ENCODE measurements around the gene C17orf50.
A peak's percentile ranks its signal among the peaks of the same experiment; 100 is the strongest.

Gene C17orf50

GRCh38 chr17:35757243-35757642 lies 3.4 kb upstream of the C17orf50 start:
- no peak for DNase-seq

GRCh38 chr17:35761601-35762000 lies 914 bp downstream of the C17orf50 start:
- no peak for DNase-seq

GRCh38 chr17:35763767-35764122 lies 3.1 kb downstream of the C17orf50 start:
- DNase-seq = no peak

GRCh38 chr17:35764123-35764991 lies 3.7 kb downstream of the C17orf50 start:
- peak; percentile 89 for DNase-seq

- no peak for DNase-seq
Measured at GRCh38 chr17:35765086-35765710, 4.5 kb downstream of the C17orf50 start.

- DNase-seq = no peak
Measured at GRCh38 chr17:35765756-35766488, 5.2 kb downstream of the C17orf50 start.

- DNase-seq = no peak
Measured at GRCh38 chr17:35766489-35766877, 5.8 kb downstream of the C17orf50 start.

GRCh38 chr17:35766903-35767510 lies 6.3 kb downstream of the C17orf50 start:
- no peak for DNase-seq

- no peak for DNase-seq
Measured at GRCh38 chr17:35768797-35769196, 8.1 kb downstream of the C17orf50 start.

- no peak for DNase-seq
Measured at GRCh38 chr17:35769895-35770486, 9.3 kb downstream of the C17orf50 start.

GRCh38 chr17:35773129-35773528 lies 12.4 kb downstream of the C17orf50 start:
- no peak for DNase-seq

- no peak for DNase-seq
Measured at GRCh38 chr17:35773679-35774425, 13.2 kb downstream of the C17orf50 start.

GRCh38 chr17:35774499-35774898 lies 13.8 kb downstream of the C17orf50 start:
- DNase-seq = no peak

- no peak for DNase-seq
Measured at GRCh38 chr17:35775039-35775438, 14.4 kb downstream of the C17orf50 start.

- DNase-seq = no peak
Measured at GRCh38 chr17:35775583-35775982, 14.9 kb downstream of the C17orf50 start.

- no peak for DNase-seq
Measured at GRCh38 chr17:35778641-35779196, 18.0 kb downstream of the C17orf50 start.

- no peak for DNase-seq
Measured at GRCh38 chr17:35780950-35781349, 20.3 kb downstream of the C17orf50 start.

GRCh38 chr17:35784895-35785294 lies 24.2 kb downstream of the C17orf50 start:
- DNase-seq = no peak

GRCh38 chr17:35786941-35787432 lies 26.3 kb downstream of the C17orf50 start:
- DNase-seq = no peak

GRCh38 chr17:35788477-35789368 lies 28.0 kb downstream of the C17orf50 start:
- DNase-seq = no peak

- no peak for DNase-seq
Measured at GRCh38 chr17:35790841-35791240, 30.2 kb downstream of the C17orf50 start.

Data from activated CD8-positive, alpha-beta memory T cell treated with anti-CD3 and anti-CD28 coated beads, Interleukin-2, amount 50 U/mL, for 4 hours (primary cell).